ENCODE data around the gene MINK1. TPM values are rescaled to one million over a fixed set of nuclear protein-coding genes. Genes with fewer than 3 reads are reported as not detected.
"Not testable (repeated sequence)": the region's sequence is repeated elsewhere in the genome, so short reads cannot be mapped to it uniquely, and the experiment has no call there.

Gene MINK1
- total RNA-seq, 1 experiment from 2014 or later: 19.4 TPM

GRCh38 chr17:4920351-4921048 lies 87.4 kb downstream of the MINK1 start:
- no peak for DNase-seq (ENCODE audit: extremely low read depth, low read depth)

GRCh38 chr17:4921320-4921719 lies 88.2 kb downstream of the MINK1 start:
- no peak for DNase-seq (ENCODE audit: extremely low read depth, low read depth)

GRCh38 chr17:4926577-4927335 lies 93.6 kb downstream of the MINK1 start:
- DNase-seq (ENCODE audit: extremely low read depth, low read depth): not testable (repeated sequence)

- no peak for DNase-seq (ENCODE audit: extremely low read depth, low read depth)
Measured at GRCh38 chr17:4928881-4929280, 95.7 kb downstream of the MINK1 start.

GRCh38 chr17:4931963-4932362 lies 98.8 kb downstream of the MINK1 start, which contains the start of gene GP1BA:
Gene GP1BA, plus strand, starts transcription at chr17:4932277. Its CDS starts 328 bp downstream, at chr17:4932605.
- no peak for DNase-seq (ENCODE audit: extremely low read depth, low read depth)

- DNase-seq (ENCODE audit: extremely low read depth, low read depth): no peak
Measured at GRCh38 chr17:4932756-4933155, 99.6 kb downstream of the MINK1 start.

GRCh38 chr17:4933646-4934045 lies 100.5 kb downstream of the MINK1 start:
- no peak for DNase-seq (ENCODE audit: extremely low read depth, low read depth)

GRCh38 chr17:4934173-4934979 lies 101.2 kb downstream of the MINK1 start:
- no peak for DNase-seq (ENCODE audit: extremely low read depth, low read depth)

GRCh38 chr17:4935650-4936049 lies 102.5 kb downstream of the MINK1 start:
- DNase-seq (ENCODE audit: extremely low read depth, low read depth): no peak

GRCh38 chr17:4936436-4936835 lies 103.3 kb downstream of the MINK1 start:
- DNase-seq (ENCODE audit: extremely low read depth, low read depth): no peak

GRCh38 chr17:4937553-4937952 lies 104.4 kb downstream of the MINK1 start:
- no peak for DNase-seq (ENCODE audit: extremely low read depth, low read depth)

GRCh38 chr17:4938069-4938491 lies 104.9 kb downstream of the MINK1 start:
- no peak for DNase-seq (ENCODE audit: extremely low read depth, low read depth)

GRCh38 chr17:4938688-4939545 lies 105.8 kb downstream of the MINK1 start:
- DNase-seq (ENCODE audit: extremely low read depth, low read depth): no peak

- no peak for DNase-seq (ENCODE audit: extremely low read depth, low read depth)
Measured at GRCh38 chr17:4939546-4939795, 106.3 kb downstream of the MINK1 start.

GRCh38 chr17:4939796-4940554 lies 106.8 kb downstream of the MINK1 start, which contains the start of the genes RNF167 and SLC25A11:
Gene RNF167, plus strand, starts transcription at chr17:4940268. Its CDS starts 642 bp downstream, at chr17:4940910.
Gene SLC25A11, minus strand, starts transcription at chr17:4940046. Its CDS starts 136 bp downstream, at chr17:4939910.
- DNase-seq (ENCODE audit: extremely low read depth, low read depth): peak; percentile 100

GRCh38 chr17:4940555-4941318 lies 107.6 kb downstream of the MINK1 start:
- no peak for DNase-seq (ENCODE audit: extremely low read depth, low read depth)

- DNase-seq (ENCODE audit: extremely low read depth, low read depth): no peak
Measured at GRCh38 chr17:4941319-4941610, 108.1 kb downstream of the MINK1 start.

GRCh38 chr17:4942760-4943508 lies 109.8 kb downstream of the MINK1 start:
- DNase-seq (ENCODE audit: extremely low read depth, low read depth): no peak
